Endometrial microvascular endothelial cells (primary cell): Measurements from ENCODE around the gene DCHS1. TPM values are rescaled to one million over a fixed set of nuclear protein-coding genes. Genes with fewer than 3 reads are reported as not detected.

ENCODE experiments used
- in situ Hi-C: cut with HindIII; loops from 2 replicates; pipeline ENCODE4 v1.10.0; 2017; ENCODE audit warnings: low sequenced_read_pairs, low pct_unique_long_range_greater_than_20kb; ENCODE audit errors: inconsistent ontology term
- total RNA-seq: library from RNA; depleted of rRNA; stranded (reverse); fragments of >200 nt; gene quantifications from one replicate; pipeline ENCODE4 v1.2.3, GENCODE V29; 2015; ENCODE audit errors: inconsistent ontology term

DCHS1 gene
- total RNA-seq, 1 donor from 2014 or later, result 48.7 TPM

DNA sequence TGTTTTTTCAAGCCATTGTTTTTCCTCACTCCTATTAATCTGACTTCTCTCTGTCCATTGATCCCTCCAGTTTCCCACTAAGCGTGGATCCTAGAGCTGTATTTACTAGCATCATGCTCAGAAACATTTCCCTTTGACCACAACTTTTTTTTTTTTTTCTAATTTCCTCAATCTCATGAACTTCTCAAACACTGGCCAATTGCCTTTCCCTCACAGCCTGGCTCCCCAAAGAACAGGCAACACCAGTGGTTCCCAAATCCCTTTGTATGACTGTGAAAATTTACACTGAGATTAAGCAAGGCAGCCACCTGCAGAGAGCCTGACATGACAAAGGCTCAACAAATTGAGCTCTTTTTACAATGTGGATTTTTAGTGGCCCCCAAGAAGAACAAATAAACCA lies 35.0 kb downstream of the DCHS1 start:
- in situ Hi-C loops, result loop anchor here (25.0 kb wide), 1 partner anchor 208 kb away; the partner anchor contains the start of gene APBB1

DNA sequence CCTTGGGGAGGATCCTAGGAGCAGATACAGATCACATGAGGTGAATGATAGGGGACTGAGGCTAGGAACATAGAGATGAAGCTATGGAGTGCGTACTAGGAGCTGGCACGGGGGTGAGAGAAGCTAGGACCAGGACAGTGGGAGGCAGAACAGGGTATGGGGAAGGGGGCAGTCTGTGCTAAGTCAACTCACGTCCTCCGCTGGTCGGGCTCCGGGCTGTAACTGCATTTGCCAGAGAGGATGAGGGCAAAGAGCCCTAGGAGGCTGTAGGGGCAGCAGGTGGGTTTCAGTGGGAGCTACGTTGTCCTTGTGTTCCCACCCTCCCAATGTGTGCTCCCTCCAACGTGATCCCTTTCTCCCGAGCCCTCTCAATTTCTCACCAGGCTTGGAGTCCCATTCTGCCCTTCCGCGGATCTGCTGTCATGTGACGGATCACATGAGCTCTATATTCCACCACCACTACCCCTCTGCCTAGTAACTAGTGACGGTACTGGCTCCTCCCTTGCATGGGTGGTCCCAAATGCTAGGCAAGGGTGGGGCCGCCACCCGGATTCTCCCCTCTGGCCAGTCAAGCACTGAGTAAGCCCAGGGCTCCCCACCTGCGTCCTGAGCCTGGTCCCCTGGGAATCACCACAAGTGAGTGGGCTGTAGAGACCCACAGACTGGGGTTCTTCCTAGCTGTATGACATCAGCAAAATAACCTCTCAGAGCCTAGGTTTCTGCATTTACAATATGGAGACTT lies 36.4 kb downstream of the DCHS1 start, which contains the start of gene TPP1:
Gene TPP1, minus strand, starts transcription at position 419 of the 742 bp plus-strand sequence. Its CDS starts 22 bp downstream, at position 397.
- in situ Hi-C loops, result loop anchor here (5.0 to 25.0 kb wide), 2 partner anchors 33 to 207 kb away; partner anchors contain the start of gene APBB1

DNA sequence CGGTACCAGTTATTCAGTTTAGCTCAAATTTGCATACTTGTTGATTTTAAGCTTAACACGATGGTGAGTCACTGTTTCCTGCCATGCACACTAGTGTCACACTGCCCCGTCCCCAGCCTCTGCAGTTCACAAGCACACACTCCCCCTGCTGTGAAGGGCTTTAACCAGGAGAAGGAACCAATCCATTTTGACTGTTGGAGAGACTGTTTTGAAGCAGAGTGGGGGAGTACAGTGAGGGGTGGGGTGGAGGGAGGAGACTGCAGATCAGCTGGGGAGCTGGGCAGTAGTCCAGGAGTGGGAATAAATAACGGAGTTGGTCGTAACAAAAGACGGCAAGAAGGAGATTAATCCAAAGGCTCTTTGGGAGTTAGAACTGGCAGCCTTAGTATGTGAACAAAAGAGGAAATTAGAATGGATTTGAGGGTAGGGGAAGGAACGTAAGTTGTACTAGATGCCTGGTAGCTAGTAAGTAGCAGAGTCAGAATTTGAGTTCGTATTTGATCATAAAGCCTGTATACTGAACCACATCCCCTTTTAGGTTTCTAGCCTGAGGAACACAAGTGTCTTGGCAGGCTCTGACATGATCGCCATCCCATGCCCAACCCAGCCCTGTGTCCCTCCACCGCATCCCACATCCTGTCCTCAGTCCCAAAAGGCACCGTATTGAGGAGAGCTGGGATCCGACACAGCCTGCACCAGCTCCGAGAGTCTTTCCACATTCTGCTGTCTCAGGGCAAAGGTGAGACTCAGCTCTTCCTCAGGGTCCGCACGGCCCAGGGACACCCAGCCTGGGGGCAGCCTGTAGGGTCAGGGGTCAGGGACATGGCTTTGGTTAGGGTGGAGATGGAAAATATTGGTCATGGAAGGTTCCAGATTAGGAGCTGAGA lies 37.2 kb downstream of the DCHS1 start:
- in situ Hi-C loops, result loop anchor here (5.0 to 25.0 kb wide), 2 partner anchors 34 to 206 kb away; partner anchors contain the start of gene APBB1

DNA sequence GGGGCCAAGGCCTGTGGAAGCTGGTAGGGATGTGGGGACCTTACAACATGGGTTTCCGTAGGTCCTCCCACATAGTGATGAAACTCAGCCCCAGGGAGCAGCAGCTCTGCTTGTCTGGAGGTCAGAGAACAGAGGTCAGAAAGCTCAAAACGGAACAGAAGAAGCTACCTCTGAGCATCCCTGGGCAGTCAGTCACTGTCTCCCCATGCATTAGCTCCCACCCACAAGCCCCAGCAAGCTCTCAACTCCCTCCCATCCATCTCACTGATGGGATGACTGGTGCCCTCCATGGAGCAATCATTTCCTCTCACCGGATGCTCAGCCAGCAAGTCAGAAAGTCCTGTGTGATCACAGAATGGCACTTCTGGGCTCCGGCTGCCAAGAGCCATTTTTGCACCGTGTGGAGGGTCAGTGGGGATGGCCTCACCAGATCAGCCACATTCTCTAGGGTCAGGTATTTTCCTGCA lies 38.3 kb downstream of the DCHS1 start:
- in situ Hi-C loops, result loop anchor here (5.0 to 25.0 kb wide), 2 partner anchors 35 to 205 kb away; partner anchors contain the start of gene APBB1

DNA sequence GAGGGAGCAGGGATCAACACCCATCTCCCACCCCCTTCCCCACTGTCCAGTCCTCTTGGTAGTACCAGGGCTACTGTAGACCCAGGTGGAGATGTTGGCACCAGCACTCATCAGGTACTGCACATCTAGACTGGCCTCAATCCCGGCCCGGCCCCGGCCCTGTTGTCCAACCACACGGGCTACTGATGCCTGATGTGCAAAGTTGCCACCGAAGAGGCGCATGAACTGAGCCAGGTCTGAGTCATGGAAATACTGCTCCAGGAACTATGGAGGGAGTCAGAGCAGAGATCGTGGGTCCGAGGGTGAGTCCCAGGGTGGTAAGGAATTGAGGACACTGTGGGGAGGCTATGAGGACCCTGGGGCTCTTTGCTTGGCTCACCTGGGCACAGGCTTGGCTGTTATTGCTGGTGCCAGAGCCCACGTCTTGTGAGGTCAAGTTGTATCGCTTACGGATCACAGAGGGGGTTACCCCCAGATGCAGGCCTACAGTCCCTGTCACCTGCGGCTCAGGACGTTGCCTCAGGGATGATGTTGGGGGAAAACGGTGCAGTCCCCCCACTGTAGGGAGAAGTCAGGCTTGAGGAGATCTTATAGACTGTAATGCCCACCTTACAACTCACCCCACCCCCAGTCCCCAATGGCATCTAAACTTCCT lies 38.9 kb downstream of the DCHS1 start:
- in situ Hi-C loops, result loop anchor here (5.0 to 25.0 kb wide), 2 partner anchors 36 to 204 kb away; partner anchors contain the start of gene APBB1

DNA sequence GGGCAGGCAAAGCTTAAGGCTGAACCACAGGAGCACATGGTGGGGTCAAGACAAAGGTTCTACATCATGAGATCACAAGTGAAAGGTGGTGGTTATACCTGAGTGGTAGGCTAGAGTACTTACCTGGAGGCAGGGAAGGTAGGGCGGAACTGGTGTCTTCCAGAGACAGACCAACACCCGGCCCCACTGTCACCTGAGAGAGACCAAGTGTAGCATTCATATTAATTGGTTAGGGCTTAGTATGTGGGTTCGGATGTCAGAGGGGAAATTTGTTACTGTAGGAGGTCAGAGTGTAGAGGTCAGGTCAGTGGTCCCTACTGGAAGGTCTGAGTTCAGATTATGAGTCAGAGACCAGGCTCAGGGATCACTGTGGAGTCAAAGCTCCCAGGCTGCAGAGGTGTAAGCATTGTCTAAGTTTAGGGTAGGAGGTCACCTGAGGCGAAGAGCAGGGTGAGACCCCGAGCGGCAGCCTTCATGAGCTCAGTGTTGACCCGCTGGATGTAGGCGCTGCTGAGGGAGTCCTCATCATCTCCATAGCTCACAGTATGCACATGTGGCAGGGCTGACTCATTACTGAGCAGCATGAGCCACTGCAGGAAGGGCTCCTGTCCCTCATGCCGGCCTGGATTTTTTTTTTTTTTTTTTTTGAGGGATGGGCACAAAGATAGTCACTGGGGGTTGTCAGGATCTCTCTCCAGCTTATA lies 39.6 kb downstream of the DCHS1 start:
- in situ Hi-C loops, result loop anchor here (5.0 to 25.0 kb wide), 2 partner anchors 36 to 204 kb away; partner anchors contain the start of gene APBB1

DNA sequence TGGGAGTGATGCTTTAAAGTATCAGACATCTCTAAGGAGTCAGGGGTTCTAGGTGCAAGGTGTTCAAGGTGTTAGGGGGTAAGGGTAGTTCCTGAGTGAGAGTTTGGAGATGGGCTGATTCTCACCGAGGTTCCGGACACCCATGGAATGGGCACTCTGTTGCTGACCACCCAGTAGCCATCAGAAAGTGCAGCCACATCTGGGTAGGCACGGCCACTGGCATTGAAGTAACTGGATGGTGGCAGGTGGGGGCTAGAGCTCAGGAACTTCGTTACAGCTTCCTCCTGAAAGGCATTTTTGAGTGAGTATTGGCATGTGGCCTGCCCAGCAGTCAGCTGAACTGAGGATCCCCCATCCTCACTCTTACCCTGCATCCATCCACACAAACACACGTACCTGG lies 40.6 kb downstream of the DCHS1 start:
- in situ Hi-C loops, result loop anchor here (5.0 to 25.0 kb wide), 2 partner anchors 37 to 203 kb away; partner anchors contain the start of gene APBB1

DNA sequence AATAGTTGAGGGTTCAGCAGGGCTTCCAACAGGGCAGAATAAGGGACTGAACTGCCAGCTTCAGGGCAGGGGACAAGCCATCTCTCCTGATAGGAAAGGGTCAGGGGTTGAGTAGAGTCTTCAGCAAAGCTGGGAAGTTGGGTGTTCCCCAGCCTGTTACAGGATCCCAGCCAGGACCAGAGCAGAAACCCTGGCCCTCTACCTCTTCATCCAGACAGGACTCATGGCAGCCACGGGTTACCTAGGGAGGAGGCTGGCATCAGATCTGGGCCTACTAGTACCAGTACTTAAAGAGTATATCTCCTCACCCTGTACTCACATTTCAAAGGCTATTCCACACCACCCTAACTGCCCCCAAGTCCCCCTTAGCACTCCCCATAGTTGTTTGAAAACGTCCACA lies 41.2 kb downstream of the DCHS1 start:
- in situ Hi-C loops, result loop anchor here (25.0 kb wide), 1 partner anchor 202 kb away; the partner anchor contains the start of gene APBB1

DNA sequence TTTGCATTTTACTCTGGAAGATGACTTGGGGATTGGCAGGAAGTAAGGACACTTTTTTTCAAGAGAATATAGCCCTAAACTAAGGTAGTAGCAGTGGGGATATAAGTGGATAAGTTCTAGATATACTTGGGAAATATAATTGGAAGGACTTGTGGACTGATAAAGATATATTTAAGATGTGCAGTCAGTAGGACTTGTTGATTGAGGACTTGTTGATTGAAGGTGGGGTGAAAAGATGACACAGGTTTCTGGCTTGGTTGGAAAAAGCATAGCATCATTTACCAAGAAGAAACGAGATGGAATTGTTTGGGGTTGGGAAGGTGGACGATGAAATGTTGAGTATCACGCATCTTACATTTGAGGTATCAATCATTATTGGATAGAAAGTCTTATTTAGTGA lies 42.1 kb downstream of the DCHS1 start:
- in situ Hi-C loops, result loop anchor here (25.0 kb wide), 1 partner anchor 201 kb away; the partner anchor contains the start of gene APBB1

DNA sequence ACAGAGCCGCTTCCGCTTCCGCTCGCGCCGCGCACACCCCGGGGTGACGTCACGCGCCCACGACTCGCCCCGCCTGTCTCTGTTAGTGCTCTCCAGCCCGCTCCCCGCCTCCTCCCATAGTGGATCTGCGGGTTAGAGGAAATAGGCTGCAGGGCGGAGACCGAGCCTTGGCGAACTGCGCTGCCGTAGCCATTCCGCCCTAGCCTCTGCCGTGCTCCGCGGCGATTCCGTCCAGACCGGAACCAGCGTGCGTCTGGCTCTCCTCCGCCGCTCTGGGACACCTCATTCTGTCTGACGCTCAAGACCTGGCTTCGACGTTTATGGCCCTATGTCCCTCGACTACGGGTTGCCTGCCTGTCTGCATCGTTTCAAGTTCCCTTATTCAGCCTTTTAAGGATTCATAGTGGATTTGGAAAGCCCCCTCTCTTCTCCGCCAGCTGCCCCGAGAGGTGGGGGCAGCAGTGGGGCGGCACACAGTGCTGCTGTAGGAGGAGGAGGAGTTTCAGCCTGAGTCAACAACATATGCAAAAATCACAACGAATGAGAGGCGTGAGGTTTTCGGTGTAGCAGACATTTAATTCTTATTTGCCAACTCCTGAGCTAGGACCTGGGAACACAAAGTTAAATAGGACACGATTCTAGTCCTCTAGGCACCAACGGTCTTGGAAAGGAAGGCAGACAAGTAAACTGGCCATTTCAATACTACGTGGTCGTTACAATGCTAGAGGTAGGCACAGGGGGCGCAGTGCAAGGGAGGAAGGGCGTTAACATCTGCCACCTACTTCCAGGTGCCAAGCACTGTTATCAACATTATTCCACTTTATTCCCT lies 43.2 kb downstream of the DCHS1 start, which contains the start of gene TAF10:
Gene TAF10, minus strand, starts transcription at position 4 of the 829 bp plus-strand sequence. CDS start 27 bp downstream, outside the sequence.
- in situ Hi-C loops, result loop anchor here (25.0 kb wide), 1 partner anchor 200 kb away; the partner anchor contains the start of gene APBB1

DNA sequence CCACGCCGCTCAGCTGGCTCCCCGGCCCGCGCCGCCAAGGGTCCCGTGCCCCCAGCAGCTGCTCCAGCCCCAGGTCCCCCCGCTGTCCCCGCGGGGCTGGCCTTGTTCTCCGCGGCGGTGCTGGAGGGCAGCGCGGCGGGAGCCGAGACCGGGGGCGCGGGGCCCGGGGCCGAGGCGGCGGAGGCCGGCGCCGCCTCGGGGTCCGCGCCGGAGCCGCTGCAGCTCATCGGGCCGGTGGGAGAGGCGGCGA lies 43.7 kb downstream of the DCHS1 start:
- in situ Hi-C loops, result loop anchor here (25.0 kb wide), 1 partner anchor 200 kb away; the partner anchor contains the start of gene APBB1

DNA sequence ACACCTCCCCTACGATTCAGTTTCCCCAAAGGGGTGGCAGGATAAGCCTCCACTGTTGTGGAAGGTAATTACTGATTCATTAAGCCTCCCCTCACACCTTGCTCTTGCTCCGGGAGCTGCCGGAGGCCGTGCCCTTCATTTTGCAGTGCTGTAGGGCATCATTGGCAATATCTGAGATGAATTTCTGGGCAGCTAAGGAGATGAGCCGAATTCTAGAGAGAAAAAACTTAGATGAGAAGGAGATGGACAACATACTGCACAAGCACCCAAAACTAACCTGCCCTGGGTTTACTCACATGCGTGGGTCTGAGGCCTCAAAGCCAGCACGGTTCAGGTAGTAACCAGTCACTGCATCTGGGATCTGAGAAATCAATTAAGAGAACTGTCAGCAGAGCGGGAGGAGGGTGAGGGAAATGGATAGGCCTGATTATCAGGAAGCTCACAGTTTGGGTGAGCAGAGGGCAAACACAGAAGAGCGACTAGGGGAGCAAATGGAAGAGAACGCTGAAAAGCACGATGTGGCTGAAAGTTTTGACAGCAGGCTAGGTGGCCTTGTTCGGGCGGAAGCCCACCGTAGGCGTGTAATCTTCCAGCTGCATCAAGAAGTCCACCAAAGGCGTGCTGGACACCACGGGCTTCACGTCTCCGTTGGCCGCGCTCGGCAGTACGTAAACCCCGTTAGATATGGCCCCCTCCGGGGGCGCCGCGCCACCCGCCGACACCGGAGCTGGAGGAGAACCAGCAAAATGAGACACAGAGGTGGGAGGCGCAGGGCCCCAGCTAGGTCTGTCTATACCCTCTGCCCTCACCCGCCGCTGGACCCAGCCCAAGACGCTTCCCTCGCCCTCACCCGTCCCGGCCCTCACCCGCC lies 44.3 kb downstream of the DCHS1 start:
- in situ Hi-C loops, result loop anchor here (25.0 kb wide), 1 partner anchor 199 kb away; the partner anchor contains the start of gene APBB1

DNA sequence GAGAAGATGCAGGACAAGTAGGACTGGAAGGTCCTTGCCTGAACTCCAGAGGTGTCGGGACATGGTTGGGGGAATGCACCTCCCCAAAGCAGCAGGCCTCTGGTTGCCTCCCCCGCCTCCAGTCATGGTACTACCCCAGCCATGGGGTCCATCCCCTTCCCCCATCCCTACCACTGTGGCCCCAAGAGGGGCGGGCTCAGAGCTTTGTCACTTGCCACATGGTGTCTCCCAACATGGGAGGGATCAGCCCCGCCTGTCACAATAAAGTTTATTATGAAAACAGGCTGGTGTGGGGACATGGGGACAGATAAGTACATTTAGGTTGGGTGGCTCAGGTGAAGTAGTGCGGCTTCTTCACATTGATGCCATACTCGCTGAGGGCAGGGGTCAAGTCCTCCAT lies 45.0 kb downstream of the DCHS1 start:
- in situ Hi-C loops, result loop anchor here (25.0 kb wide), 1 partner anchor 198 kb away; the partner anchor contains the start of gene APBB1

DNA sequence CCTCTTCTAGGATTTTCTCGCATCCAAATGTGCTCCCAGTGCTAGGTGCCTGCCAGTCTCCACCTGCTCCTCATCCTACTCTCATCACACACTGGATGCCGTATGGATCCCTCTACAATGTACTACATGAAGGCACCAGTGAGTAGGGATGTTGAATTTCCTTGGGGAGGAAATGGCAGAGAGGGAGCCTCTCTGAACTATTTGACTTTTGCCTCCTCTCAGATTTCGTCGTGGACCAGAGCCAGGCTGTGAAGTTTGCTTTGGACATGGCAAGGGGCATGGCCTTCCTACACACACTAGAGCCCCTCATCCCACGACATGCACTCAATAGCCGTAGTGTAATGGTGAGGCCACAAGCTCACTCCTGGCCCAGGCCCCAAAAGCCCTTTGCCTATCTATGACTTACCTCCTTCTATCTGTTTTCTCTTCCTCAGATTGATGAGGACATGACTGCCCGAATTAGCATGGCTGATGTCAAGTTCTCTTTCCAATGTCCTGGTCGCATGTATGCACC lies 46.0 kb downstream of the DCHS1 start:
- in situ Hi-C loops, result loop anchor here (25.0 kb wide), 1 partner anchor 197 kb away; the partner anchor contains the start of gene APBB1

DNA sequence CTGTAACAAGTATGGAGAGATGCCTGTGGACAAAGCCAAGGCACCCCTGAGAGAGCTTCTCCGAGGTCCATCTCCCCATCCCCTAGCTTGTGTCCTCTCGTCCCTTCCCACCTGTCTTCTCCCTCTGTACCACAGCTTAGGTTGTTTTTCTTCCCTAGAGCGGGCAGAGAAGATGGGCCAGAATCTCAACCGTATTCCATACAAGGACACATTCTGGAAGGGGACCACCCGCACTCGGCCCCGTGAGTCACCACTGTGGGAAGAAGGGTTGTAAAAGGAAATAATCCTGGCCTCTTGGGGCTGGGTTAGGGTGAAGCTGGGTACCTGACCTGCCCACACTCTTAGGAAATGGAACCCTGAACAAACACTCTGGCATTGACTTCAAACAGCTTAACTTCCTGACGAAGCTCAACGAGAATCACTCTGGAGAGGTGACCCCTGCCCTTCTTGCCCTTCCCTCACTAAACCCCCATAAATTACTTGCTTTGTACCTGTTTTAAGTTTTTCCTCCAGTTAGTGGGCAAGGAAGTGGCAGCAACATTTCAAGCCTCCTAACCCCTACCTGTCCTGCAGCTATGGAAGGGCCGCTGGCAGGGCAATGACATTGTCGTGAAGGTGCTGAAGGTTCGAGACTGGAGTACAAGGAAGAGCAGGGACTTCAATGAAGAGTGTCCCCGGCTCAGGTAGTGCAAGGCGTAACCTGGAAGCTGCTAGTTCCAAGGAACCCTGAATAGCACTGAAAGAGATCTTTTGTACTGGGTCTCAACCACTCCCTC lies 46.7 kb downstream of the DCHS1 start:
- in situ Hi-C loops, result loop anchor here (25.0 kb wide), 1 partner anchor 197 kb away; the partner anchor contains the start of gene APBB1
